GM18498 (cell line): ENCODE results near the gene FBXO41.

ENCODE experiments used
- ATAC-seq: cut with Tn5 transposase; IDR thresholded peaks from one replicate; pipeline ENCODE4 v1.9.1; 2021; ENCODE audit warnings: mild to moderate bottlenecking, moderate library complexity; ENCODE audit not compliant: unreplicated experiment

The FBXO41 gene

GRCh38 chr2:73250872-73251846 lies 33.1 kb downstream of the FBXO41 start:
- no peak for ATAC-seq

DNA sequence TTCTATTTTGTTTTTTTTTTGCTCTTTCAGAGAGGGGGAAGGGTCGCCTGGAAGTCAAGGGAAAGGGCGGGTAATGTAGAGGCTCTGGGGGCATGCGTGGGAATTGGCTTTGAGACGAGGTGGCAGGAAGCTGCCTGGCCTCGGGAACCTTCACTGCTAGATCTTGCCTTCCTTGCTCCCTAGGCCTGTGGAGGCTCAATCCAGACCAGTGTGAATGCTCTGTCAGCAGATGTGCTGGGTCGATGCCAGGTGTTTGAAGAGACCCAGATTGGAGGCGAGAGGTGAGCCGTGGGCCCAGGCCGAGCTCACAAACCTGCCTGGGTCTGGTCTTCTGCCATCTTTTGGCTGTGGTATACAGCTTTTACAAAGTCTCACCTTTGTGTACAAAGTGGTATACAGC lies 34.6 kb downstream of the FBXO41 start:
- ATAC-seq = no peak

DNA sequence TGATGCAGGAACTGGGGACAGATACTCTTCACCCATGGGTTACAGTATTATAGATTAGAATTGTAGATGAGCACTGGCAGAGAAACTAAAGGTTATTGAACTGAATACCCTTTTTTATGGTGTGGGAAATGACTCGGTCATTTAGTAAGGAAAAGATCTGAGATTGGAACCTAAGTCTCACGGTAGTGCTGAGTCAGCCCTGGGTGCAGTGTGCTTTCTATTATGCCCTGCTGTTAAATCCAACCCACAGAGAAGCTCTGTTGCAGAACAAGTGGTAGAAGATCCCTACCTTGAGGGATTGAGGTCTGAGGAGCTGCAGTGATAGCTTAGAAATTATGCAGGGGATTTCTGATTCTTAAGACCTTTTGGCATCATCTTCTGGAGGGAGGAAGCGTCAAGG lies 37.4 kb downstream of the FBXO41 start:
- ATAC-seq = no peak

- no peak for ATAC-seq
Observed at GRCh38 chr2:73244580-73244979, 39.7 kb downstream of the FBXO41 start.

DNA sequence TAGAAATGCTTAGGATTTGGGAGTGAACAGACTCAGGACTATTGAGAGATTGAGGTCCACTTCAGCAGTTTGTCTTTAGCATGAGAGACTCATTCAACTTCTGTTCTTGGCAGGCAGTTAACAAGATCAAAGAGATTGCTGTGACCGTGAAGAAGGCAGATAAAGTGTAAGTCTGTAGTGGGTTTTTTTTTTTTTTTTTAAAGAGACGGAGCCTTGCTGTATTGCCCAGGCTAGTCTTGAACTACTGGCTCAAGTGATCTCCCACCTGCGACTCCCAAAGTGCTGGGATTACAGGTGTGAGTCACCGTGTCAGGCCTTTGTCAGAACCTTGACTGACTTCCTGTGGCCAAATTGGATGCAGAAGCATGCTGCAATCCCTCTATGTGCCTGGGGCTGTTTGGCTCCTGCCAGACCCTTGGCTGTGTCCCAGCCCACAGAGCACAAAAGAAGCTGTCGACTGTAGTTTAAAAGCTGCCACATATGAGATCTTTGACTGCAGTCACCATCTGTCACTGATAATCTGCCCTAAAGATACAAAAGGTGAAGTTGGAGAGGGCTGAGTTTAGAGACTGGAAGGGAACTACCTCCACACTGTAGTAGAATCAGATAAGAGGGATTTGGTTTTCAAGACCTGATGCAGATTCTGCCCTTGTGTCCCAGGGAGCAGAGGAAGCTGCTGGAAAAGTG lies 40.3 kb downstream of the FBXO41 start:
- no peak for ATAC-seq

DNA sequence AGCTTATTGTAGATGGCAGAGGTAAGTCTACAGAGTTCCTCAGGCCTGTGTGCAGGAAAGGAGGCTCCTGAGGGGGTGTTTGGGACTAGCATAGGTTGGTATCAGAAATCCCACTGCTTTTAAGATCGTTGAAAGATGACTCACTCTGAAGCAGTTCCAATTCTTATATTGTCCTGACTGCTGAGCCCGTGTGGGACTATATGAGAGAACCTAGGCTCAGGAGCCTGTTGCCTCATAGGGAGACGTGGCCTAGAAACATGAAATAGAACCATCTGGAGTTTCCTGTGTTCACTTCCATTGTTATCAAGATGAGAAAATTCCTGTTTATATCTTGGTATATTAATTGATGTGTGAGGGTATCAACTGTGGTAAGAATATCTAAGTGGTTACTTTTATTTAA lies 44.5 kb downstream of the FBXO41 start:
- no peak for ATAC-seq

DNA sequence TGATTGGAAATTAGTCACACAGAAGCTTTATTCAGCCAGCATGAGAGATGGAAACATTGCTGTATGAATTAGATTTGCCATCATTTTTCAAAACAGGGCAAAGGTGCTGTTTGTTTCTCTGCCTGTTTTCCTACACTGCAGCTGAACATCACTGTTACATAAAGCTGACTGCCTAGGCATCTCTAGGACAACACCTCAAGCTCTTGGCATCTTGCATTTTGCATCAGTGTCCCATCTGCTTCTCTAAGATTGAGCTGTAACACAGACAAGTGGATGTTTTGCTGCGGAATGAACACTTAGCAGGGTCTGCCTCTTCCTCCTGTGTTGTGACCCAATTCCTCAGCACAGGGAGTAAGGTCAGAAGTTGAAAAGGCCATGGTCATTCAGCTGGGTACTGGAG lies 45.3 kb downstream of the FBXO41 start:
- ATAC-seq = no peak

GRCh38 chr2:73238149-73238548 lies 46.1 kb downstream of the FBXO41 start:
- no peak for ATAC-seq

DNA sequence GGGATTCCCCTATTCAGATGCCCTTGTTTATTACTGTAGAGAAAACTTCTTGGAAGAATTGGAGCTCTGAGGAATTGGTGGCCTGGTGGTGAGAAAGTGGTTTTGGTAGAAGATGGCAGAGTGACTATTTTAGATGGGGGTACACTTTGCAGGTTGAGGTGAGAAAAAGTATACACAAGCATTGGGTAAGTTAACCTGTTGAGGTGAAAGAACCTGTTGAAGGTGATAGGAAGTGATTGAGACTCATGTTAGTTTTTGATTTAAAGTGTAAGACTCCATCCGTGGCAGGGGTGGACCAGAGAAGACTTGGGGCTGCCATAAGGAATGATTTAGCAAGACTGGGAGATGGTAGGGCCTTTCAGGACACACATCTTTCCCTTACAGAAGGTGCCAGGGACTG lies 47.1 kb downstream of the FBXO41 start:
- ATAC-seq = no peak

- no peak for ATAC-seq
Observed at GRCh38 chr2:73235315-73236028, 48.8 kb downstream of the FBXO41 start.

- ATAC-seq = peak; percentile 66
Observed at GRCh38 chr2:73233932-73234832, 50.1 kb downstream of the FBXO41 start, which contains the start of gene CCT7. TSS of gene CCT7 (plus strand) at chr2:73234308. CDS start at chr2:73234379, 71 bp downstream.

GRCh38 chr2:73233154-73233931 lies 50.9 kb downstream of the FBXO41 start, which contains the start of gene PRADC1:
TSS of gene PRADC1 (minus strand) at chr2:73233239. CDS start at chr2:73233160, 79 bp downstream.
- peak; percentile 91 for ATAC-seq

DNA sequence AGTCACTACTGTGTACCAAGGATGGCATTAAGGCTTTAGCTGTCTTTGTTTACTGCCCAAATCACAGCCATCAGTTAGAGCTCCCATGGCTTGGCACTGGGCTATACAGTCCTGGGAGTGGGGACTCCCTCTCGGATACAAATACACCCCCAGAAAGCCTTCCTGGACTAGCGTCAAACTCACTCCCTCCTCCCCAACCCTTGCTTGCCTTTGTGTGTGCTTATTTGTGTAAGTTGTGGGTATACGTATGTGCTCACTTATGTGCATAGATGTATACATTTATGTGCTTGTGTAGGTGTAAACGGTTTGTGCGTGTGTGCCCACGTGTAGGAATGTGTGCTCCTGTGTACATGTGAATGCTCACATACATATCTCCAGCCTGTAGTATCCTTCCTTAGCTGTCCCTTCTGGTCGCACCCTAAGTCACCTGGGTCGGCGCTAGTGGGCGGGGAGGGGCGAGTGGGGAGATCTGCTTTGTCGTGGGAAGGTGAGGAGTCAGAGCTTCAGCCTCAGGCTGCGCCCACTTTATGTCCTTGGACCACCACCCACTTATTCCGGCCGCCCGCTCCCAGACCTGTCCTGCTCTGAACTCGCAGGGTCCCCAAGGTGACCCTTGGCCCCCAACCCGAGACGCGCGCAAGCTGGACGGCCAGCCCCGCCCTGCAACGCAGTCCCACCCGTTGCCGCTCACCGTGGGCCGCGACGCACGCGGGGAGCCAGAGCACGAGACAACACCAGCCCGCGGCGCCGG lies 51.7 kb downstream of the FBXO41 start:
- ATAC-seq = peak; percentile 4

DNA sequence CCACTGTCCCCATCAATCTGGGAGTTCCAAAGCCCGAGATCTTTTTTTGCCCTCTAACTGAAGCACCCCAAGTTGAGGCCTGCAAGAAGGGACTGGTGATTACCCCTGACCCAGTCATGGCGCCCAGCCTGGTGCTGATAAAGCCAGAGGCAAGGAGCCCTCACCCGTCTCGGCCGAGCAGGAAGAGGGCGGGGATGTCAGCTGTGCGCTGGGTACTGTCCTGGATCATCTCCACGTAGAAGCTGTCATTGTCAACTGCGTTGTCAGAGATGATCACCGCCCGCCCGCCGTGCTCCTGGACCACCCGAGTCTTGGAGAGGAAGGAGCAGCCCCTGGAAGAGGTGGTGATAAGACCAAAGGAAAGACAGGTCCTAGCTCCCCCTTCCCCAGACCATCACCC lies 55.6 kb downstream of the FBXO41 start:
- ATAC-seq = no peak

DNA sequence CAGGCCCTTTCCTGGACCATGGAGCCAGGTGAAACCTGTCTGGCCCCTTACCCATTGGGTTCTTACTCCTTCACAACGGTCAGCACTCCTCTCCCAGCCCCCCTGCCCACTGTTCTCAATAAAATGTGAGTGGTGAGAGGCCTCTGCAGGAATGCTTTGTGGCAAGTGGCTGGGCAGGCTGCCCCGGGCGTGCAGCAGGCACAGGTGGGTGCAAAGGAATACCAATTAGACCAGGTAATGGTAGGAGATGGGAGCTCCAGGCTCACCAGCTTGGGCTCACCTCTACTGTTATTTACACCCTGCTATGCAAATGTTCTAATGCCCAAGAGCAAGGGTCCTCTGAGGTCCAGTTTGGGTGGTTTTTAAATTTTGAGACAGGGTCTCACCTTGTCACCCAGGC lies 57.2 kb downstream of the FBXO41 start:
- ATAC-seq = no peak

GRCh38 chr2:73225513-73226360 lies 58.5 kb downstream of the FBXO41 start:
- no peak for ATAC-seq

DNA sequence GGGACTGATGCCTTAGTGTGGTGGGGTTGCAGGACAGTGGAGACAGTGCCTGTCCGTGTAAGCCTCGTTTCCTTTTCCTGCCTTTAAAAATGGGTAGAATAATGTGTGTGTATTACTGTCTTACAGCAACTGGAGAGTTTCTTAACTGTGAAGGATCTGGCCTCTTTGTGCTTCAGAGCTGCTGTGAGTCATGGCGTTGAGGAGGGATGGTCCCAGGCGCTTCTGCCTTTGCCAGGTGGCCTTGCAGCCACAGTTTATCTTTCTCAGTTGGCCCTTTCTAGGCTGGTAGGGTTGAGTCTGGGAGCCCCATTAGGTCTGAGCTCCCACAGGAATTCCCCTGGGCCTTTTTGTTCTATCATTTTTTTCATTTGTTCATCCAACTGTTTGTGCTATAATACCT lies 60.5 kb downstream of the FBXO41 start:
- ATAC-seq = no peak

DNA sequence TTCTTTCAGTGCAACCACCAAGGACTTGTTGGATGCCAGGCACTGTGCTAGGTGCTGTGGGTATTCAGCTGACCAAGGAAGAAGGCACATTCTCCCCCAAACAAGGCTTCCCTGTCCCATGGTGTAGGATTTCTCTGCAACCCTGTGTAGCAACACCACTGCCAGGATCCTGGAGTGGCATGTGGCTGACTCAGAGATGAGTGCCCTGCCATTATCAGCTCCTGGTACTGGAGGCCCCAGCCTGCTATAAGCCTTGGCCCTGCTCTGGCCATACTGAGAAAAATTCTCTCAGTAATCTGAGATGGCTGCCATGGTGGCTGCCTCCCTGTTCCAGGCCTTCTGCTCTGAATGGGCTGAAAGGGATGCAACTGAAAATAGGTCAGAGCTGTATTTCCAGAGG lies 66.0 kb downstream of the FBXO41 start:
- no peak for ATAC-seq
